ENCODE measurements around the gene ITPK1.

- no peak for TF ChIP-seq CTCF (IDR thresholded peaks at IDR 0.05)
- TF ChIP-seq POLR2A (IDR thresholded peaks at IDR 0.05): no peak
Observed at GRCh38 chr14:93114068-93114710, 1.5 kb downstream of the ITPK1 start.
